ENCODE results near the gene MDM4.
"Not testable (repeated sequence)": the region's sequence is repeated elsewhere in the genome, so short reads cannot be mapped to it uniquely, and the experiment has no call there.

Gene MDM4, protein sequence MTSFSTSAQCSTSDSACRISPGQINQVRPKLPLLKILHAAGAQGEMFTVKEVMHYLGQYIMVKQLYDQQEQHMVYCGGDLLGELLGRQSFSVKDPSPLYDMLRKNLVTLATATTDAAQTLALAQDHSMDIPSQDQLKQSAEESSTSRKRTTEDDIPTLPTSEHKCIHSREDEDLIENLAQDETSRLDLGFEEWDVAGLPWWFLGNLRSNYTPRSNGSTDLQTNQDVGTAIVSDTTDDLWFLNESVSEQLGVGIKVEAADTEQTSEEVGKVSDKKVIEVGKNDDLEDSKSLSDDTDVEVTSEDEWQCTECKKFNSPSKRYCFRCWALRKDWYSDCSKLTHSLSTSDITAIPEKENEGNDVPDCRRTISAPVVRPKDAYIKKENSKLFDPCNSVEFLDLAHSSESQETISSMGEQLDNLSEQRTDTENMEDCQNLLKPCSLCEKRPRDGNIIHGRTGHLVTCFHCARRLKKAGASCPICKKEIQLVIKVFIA

DNA sequence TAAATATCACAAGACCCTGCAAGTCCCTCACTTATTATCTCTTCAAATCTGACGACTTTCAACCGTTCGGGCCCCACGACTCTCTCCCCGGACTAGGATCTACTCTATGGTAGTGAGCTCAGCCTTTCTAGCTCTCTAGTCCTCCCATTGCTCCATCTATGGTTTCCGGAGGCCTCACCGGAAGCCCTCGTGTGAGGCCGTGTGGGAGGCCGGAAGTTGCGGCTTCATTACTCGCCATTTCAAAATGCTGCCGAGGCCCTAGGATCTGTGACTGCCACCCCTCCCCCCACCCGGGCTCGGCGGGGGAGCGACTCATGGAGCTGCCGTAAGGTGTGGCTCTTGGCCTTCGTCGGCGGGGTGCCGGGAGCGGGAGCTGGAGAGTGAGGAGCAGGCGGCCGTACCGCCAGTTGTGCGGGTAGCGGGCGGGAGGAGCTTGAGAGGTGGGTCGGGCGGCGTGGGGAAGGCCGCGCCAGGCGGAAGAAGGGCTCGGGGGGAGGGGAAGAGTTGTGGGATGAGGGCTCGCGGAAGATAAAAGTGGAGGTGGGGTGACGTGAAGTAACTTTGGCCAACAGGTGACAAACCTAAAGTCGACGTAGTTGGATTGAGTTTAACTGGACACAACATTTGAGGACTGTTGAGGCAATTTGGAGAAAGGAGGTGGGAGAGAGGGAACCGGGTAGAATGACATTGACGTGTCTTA lies at the start of gene MDM4:
TSS of gene MDM4 (plus strand) at position 227 of the 700 bp plus-strand sequence. CDS start 9,113 bp downstream, outside the sequence.
- peak; percentile 87 to 93 (median 92) for DNase-seq (ENCODE audit: low read depth in 3 of 3)

DNA sequence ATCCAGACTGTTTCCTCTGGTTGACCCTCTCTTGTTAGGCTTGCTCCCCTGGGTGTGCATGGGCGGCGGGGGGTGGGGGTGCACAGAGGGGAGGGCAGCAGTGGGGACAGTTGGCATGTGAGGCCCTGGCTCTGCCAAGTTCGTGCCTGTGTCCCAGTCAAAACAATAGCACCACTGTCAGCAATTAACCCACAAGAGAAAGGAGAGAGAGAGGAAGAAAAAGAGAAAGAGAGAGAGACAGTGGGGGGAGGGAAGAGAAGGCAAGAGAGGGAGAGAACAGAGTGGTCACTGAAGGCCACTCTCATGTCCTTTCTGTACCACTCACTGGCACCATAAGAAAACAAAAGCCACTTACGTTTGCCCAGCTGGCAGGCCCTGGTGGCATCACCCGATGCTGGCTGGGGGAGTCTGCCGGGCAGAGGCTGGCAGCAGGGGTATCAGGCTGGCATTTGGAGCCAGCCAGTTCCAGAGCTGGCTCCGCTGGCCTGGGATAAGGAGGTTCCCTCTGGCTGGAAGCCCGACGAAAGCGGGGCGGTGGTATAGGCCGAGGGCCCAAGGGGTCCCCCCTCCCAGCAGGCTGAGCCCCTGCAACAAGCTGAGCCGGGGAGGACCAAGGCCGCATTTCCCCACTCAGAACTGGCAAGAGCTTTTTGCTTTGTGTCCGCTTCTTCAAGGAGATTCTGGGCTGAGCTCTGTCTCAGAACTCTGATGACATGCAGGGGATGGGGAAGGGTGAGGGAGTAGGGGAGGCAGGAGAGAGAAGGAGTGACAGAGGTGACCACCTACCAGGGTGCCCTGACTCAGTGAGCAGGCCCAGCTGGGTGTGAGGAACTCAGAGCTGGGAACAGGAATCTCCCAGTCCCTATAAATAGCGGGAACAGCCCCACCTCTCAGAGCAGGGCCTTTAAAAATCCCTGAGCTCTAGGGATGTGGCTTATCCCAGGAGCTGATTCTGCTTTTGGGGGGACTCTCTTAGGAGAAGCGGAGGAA lies 49.5 kb upstream of the MDM4 start:
- no peak for DNase-seq (ENCODE audit: low read depth in 3 of 3)

DNA sequence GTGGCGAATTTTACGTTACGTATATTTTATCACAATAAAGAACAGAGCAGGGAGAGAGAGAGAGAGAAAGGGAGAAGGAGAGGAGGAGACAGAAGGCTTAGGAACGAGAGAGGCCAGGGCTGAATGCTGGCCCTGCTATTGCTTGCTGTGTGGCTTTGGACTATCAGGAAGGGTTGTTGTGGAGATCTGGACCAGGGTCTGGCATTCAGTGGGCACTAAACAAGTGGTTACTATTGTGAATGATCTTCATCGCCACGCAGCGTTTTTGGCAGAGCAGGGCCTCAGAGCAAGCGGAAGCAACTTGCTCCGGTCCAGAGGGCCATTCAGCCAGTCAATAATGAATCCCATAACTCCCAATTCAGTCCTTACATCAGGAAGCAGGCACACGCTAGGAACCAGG lies 48.0 kb upstream of the MDM4 start:
- DNase-seq (ENCODE audit: low read depth in 3 of 3): no peak

DNA sequence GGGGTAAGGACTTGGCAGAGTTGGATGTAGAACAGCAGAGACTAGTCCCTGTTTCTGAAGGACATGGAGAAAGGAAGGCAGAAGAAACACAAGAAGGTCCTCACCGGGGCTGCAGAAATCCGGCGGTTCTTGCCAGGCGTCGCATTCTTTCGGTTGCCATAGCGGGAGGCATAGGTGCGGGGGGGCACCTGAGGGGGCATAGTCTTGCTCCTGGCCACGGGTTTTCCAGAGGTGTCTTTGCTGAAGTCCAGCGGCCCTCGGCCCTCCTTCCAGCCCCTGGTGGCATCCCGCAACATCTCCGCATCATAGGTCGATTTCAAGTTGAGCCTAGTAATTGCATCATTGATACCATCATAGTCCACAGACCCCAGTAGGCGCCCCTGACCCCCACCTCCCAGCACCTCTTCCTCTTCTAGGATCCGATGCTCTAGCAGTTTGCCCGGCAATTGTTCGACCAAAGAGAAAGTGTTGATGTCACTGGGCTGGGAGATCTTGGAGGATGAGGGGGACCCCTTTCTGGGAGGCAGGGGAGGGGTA lies 47.4 kb upstream of the MDM4 start:
- no peak for DNase-seq (ENCODE audit: low read depth in 3 of 3)

DNA sequence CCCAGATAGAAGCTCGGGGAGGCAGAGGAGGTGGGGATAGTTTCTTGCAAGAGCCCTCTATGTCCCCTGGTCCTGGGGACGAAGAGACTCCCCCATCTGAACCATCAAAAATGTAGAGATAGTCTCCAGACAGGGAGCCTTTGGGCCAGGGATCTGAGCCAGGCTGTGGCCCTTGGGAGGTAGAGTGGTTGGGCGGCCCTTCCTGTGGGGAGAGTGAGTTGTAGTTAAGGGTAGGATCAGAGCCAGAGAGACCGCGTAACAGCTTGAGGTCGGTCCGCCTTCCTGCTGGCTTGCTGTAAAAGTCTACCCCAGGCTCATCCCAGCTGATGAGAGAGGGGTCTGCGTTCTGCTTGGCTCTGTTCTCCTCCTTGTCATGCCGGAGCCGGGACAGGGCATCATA lies 46.9 kb upstream of the MDM4 start:
- no peak for DNase-seq (ENCODE audit: low read depth in 3 of 3)

DNA sequence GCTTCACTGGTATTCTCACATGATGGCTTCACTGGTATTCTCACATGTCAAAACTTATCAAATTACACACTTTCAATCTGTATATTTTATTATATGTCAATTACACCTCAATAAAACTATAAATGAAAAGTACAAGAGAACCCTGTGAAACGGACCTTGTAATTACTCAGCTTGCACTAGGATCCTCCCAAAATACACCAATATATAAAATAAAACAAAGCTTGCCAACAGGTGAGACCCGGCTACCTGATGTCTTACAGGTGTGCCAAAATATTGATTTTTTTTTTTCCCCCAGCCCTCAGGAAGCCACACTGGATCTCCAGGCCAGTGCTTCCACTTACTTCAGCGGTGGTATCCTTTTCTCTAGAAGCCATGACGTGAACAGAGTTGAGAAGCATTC lies 44.5 kb upstream of the MDM4 start:
- DNase-seq (ENCODE audit: low read depth in 3 of 3): no peak

DNA sequence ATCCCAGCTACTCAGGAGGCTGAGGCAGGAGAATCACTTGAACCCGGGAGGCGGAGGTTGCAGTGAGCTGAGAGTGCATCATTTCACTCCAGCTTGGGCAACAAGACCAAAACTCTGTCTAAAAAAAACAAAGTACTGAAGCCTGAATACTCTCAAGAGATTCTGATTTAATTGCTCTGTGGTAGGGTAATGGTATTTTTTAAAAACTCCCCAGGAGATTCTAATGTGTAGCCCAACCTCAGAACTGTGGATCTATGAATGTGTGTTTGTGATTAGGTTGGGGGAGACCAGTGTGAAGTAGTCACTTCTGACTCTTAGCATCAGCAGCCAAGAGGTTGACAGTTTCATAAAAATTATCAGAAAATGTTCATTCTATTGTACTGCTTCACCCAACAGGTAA lies 43.5 kb upstream of the MDM4 start:
- no peak for DNase-seq (ENCODE audit: low read depth in 3 of 3)

DNA sequence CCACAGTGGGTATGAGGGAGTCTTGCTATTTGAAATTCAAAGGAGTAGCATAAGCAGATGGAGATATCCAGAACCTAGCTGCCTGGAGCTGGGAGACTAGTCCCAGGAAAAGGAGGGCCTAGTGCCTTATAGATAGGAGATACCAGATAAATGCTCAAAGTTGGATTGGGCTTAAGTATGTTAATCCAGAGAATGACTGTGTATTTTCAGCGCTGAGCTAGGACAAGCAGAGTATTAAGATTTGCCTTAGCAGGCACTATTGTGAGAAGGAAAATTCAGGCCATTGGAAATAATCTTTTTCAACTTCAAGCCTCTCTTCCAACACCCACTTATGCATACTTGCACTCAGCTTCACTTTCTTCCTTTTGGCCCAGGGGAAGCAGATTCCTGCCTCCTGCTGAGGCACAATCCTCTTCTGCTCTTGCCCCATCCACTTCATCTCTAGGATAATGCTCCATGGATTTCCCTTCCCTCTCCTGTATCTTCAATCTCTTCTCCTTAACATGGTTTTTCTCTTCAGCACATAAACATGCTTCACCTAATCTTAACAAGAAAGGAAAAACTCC lies 42.7 kb upstream of the MDM4 start:
- DNase-seq (ENCODE audit: low read depth in 3 of 3): no peak

DNA sequence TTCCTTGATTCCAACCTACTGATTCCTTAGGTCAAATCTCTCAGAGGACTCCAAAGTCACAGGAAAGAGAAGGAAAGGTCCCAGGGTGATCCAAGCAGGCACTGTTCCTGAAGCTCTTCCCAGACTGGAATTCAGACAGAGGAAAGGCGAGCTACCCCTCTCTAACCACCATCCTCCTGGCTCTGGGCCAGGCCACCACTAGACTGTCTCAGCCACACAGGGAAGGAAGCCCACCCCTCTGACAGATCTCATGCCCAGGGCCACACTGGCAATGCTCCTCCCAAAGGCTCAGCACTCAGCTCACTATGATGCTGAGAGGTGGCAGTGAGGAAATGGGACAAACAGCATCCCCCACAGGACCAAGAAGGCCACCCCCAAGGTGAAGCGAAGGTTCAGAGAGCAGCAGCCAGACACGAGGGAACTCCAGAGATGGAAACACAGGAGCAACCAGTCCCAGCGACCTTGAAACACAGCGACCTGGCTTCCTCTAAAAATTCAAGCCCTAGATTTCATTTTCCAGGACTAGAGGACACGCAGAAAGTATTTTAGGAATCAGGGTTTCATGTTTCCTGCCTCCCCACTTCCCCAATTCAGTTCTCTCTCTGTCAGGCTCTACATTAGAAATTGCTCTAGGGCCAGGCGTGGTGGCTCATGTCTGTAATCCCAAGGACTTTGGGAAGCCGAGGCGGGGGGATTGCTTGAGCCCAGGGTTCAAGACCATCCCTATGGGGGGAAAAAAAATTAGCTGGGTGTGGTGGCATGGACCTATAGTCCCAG lies 40.4 kb upstream of the MDM4 start:
- DNase-seq (ENCODE audit: low read depth in 3 of 3): no peak

DNA sequence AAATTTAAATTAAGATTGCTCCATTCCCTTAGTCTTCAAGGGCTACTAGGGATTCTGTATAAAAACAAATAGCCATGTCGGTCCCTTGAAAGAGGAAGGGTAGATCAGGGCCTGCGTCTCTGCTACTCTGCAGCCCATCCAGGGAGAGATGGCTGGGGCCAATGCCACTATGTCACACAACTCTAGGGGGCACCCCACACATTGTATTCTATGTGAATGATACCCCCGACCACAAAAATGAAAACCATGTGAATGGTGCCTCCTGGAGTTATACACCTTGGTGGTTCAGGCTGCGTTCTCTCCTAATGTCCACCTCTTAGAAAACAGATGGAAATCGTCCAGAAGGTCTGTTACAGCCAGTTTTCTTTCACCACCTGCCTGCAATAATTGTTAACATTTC lies 39.6 kb upstream of the MDM4 start:
- DNase-seq (ENCODE audit: low read depth in 3 of 3): no peak

DNA sequence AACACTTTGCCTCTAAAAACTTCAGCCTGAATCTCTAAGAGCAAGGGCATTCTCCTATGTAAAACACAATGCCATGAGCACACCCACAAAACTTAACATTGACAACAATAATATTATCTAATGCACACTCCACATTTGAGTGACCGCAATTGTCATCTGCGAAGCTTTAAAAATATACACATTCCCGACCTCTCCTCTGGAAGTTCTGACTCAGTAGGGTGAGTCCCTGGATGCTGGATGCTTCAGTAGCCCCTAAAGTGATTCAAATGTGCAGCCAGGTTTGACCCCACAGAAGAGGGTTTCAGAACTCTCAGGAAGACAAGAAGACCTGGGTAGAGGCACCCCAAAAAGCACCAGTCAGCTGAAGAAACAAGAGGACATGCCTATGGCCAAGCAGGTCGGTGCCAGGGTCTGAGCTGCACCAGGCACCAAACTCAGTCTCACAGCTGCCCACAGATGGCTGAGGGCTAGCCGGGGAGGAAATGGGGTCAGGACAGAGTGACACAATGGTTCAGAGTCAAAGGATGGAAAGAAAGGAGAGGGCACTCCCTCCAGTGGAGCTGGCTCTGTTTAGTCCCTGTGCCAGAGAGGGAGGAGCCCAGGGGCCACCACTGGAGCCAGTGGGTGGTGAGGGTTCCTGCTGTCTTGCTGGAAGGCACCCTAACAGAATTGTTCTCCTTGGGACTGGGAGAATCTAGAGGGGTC lies 39.0 kb upstream of the MDM4 start:
- DNase-seq (ENCODE audit: low read depth in 3 of 3): no peak

DNA sequence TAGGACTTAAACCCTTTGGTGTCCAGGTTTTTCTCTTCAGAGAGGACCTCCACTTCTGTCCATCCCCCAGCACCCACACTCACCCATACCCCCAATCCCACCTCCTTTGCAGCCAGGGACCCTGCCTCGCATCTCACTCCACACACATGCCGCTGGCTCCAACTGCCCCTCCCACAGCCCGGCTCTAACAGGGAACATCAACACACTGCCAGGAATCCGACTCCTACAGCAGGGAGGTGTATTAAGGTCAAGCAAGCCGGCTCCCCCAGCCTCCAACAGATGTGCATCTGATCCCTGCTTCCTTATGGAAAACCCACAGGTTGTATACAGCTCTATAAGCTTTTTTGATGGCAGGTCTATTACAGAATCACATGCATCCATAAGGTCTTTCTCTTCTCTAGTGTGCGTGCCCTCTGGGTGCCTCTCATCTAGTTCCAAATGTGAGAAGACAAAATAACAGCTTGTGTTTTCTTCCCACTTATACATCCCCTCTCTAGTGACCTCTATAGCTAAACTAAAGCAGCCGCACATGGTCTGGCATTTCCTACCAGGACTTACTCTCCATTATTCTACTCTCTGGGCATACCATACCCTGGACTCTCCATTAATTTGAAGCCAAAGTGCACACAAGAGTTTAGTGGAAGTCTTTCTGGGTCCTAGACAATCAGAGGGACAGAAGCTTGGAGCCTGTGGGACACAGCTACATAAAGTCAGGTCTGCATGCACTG lies 37.9 kb upstream of the MDM4 start:
- no peak for DNase-seq (ENCODE audit: low read depth in 3 of 3)

DNA sequence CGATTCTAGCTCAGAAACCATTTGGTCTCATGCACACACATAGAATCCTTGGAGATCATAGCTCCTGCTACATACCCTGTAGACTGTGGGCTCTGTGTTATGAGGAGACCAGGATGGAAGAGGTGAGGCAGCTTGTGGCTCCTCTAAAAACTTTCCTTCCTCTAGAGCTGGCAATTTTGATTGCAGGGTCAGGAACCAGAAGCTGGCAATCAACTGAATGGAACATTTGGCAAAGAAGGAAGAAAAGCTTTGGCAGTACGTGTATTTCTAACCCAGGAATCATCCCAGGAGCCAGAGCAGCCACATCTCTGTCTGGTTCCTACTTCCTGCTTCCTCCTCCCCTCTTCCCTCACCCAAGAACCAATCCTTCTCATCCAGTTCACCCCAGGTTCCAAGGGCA lies 37.3 kb upstream of the MDM4 start:
- no peak for DNase-seq (ENCODE audit: low read depth in 3 of 3)

DNA sequence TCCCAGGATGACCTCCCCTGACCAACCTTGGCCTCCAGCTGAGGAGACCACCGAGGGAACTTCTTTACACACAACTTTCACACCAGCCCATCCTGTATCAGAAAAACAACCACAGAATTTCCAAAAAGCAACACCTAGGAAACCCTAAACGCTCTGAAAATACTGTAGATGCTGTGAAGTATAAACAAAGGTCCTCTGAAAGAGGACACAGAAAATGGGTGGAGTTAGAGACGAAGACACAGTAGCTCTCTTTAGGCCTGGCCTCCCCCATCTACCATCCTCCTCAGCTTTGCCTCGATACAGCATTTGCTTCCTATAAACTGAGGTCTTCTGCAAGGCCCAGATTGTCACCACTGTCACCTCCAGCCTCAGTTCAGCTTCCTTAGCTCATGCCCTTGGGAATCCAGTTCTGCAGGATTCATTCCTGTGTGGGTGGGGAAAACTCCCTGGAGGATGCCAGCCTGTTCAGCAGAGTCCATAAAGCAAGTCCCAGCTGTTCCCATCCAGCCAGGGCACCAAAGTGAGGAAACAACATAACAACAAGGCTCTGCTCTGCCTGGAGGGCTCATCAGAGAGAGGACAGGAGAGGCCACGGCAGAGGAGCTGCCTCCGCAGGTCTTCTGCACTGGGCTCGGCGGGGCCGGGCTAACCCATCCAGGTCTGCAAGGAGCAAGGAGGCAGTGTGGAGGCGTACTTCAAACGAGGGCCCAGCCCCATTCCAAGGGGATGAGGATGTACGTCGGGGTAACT lies 36.6 kb upstream of the MDM4 start:
- DNase-seq (ENCODE audit: low read depth in 3 of 3): no peak

DNA sequence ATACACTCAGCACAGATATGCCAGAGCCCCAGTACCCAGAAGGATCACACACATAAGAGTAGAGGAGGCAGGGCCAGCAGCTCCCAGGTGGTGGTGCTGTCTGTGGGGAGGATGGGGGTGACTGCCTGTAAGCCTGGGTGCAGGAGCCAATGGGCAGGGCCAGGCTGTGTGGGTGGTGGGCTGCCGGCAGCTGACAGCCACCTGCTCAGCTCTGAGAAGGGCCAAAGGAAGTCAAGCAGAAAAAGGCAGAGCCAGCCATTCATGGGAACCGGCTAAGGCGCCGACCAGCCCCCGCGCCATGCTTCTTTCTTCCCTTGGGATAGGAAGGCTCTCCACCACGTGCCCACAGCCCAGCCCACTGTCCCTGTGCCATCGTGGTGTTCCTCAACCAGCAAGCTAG lies 35.7 kb upstream of the MDM4 start:
- no peak for DNase-seq (ENCODE audit: low read depth in 3 of 3)

DNA sequence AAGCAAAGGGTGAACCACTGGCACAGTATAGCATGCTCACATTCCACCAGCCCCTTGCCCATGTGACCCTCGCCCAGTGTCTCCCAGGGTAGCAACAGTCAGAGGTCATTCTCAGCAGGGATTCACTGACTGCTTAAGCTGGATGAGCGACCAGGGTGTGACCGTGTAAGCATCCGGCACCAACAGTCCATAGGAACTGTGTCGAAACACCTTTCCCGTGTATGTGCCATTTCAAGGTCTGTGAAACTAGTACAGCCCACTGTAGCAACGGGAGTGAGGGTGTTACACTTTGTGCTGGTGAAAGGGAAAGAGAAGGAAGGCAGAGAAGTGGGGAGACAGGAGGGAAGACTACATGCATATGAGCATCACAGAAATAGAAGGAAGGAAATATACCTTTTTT lies 32.4 kb upstream of the MDM4 start:
- no peak for DNase-seq (ENCODE audit: low read depth in 3 of 3)

DNA sequence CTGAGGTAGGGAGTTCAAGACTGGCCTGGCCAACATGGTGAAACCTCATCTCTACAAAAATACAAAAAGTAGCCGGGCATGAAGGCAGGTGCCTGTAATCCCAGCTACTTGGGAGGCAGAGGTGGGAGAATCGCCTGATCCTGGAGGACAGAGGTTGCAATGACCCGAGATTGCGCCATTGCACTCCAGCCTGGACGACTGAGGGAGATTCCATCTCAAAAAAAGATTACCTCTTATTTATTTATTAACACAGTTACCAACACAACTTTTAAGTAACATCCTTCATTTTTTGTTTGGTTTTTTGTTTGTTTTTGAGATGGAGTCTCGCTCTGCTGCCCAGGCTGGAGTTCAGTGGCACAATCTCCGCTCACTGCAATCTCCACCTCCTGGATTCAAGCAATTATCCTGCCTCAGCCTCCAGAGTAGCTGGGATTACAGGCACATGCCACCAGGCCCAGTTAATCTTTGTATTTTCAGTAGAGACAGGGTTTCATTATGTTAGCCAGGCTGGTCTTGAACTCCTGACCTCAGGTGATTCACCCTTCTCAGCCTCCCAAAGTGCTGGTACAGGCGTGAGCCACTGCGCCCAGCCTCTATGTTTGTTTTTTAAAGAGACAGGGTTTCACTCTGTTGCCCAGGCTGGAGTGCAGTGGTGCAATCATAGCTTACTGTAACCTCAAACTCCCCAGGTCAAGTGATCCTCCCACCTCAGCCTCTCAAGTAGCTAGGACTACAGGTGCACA lies 29.5 kb upstream of the MDM4 start:
- DNase-seq (ENCODE audit: low read depth in 3 of 3): not testable (repeated sequence)

DNA sequence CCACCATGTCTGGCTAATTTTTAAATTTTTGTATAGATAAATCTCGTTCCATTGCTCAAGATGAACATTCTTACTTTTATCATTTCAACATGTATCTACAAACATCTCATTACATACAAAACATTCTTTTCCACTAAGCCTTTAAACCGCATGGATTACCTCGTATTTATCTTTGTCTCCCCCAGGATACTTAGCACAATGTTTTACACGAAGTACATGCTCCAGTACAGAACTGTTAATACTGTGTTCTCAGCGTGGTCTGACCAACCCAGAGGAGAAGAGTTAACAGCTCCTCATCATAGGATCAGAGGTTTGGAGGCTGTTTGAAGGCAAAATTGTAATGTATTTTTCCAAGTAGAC lies 29.0 kb upstream of the MDM4 start:
- no peak for DNase-seq (ENCODE audit: low read depth in 3 of 3)
